Panc1 (cell line): Measurements from ENCODE around the gene MZB1.

ENCODE experiments used
- POLR2AphosphoS5 ChIP-seq: IDR thresholded peaks from 2 replicates; pipeline ENCODE4 v1.6.1; 2012; ENCODE audit warnings: mild to moderate bottlenecking, low read depth, low read length, moderate library complexity
- SIN3A ChIP-seq: IDR thresholded peaks from 2 replicates; pipeline ENCODE4 v1.6.1; 2012; ENCODE audit warnings: low read depth, mild to moderate bottlenecking, low read length, moderate library complexity, borderline replicate concordance; ENCODE audit not compliant: insufficient read depth
- TCF7L2 ChIP-seq: IDR thresholded peaks from 2 replicates; pipeline ENCODE4 v1.6.1; 2011; ENCODE audit warnings: mild to moderate bottlenecking, low read depth, low read length, inconsistent platforms
- TF ChIP-seq, protein P1 (sequence below), 2 experiments: IDR thresholded peaks; 2 replicates each; pipeline ENCODE4 v1.6.1; 2011 to 2012; ENCODE audit warnings: low read depth in 2 of 2, control low read depth in 1 of 2, low read length in 1 of 2, mild to moderate bottlenecking in 1 of 2, moderate library complexity in 1 of 2; ENCODE audit not compliant: insufficient read depth in 1 of 2
- TF ChIP-seq, protein P2 (sequence below): fragments of 450-650 bp; IDR thresholded peaks from 2 replicates; pipeline ENCODE4 v1.5.1; 2017; ENCODE audit warnings: mild to moderate bottlenecking

DNA sequence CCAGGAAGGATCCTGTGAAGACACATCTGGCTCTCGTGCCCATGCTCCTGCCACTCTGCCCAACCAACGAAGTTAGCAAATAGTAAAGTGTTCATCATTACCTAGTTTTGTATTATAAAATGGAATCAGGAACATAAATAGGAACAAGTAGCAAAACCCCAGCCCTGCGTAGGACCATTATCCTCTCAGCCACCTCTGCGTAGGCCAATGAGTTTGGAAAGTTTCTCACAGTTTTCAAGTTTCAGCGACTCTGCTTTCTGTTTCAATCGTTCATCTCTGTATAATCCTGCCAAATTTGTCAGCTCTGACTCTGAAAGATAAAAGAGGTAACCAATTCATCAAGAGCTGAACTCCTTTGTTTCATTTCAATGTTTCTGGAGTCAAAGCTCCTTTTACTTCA is 24.2 kb upstream of the MZB1 start:
- TF ChIP-seq, protein P1, sequence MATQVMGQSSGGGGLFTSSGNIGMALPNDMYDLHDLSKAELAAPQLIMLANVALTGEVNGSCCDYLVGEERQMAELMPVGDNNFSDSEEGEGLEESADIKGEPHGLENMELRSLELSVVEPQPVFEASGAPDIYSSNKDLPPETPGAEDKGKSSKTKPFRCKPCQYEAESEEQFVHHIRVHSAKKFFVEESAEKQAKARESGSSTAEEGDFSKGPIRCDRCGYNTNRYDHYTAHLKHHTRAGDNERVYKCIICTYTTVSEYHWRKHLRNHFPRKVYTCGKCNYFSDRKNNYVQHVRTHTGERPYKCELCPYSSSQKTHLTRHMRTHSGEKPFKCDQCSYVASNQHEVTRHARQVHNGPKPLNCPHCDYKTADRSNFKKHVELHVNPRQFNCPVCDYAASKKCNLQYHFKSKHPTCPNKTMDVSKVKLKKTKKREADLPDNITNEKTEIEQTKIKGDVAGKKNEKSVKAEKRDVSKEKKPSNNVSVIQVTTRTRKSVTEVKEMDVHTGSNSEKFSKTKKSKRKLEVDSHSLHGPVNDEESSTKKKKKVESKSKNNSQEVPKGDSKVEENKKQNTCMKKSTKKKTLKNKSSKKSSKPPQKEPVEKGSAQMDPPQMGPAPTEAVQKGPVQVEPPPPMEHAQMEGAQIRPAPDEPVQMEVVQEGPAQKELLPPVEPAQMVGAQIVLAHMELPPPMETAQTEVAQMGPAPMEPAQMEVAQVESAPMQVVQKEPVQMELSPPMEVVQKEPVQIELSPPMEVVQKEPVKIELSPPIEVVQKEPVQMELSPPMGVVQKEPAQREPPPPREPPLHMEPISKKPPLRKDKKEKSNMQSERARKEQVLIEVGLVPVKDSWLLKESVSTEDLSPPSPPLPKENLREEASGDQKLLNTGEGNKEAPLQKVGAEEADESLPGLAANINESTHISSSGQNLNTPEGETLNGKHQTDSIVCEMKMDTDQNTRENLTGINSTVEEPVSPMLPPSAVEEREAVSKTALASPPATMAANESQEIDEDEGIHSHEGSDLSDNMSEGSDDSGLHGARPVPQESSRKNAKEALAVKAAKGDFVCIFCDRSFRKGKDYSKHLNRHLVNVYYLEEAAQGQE (IDR thresholded peaks at IDR 0.05; ENCODE audit: insufficient read depth in 1 of 2, low read depth in 2 of 2, low read length in 1 of 2): no peak
- TF ChIP-seq, protein P2, sequence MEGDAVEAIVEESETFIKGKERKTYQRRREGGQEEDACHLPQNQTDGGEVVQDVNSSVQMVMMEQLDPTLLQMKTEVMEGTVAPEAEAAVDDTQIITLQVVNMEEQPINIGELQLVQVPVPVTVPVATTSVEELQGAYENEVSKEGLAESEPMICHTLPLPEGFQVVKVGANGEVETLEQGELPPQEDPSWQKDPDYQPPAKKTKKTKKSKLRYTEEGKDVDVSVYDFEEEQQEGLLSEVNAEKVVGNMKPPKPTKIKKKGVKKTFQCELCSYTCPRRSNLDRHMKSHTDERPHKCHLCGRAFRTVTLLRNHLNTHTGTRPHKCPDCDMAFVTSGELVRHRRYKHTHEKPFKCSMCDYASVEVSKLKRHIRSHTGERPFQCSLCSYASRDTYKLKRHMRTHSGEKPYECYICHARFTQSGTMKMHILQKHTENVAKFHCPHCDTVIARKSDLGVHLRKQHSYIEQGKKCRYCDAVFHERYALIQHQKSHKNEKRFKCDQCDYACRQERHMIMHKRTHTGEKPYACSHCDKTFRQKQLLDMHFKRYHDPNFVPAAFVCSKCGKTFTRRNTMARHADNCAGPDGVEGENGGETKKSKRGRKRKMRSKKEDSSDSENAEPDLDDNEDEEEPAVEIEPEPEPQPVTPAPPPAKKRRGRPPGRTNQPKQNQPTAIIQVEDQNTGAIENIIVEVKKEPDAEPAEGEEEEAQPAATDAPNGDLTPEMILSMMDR: no peak
- TF ChIP-seq SIN3A (no peak), POLR2AphosphoS5 (no peak), TCF7L2 (no peak)
